Testis (tissue), 2 donors: ENCODE measurements around the gene FRMPD4.

ENCODE experiments used
- CTCF ChIP-seq, 3 experiments: fragments of 450-650 bp in 2 of 3; fragments of 200-600 bp in 1 of 3; sonication (generic) in 1 of 3; IDR thresholded peaks; one replicate each; pipeline ENCODE4 v1.5.1; 2016 to 2019; ENCODE audit warnings: antibody characterized with exemption in 3 of 3, mild to moderate bottlenecking in 2 of 3, moderate library complexity in 1 of 3
- POLR2A ChIP-seq: fragments of 450-650 bp; IDR thresholded peaks from one replicate; pipeline ENCODE4 v1.6.1; 2017; ENCODE audit warnings: antibody characterized with exemption, mild to moderate bottlenecking, moderate library complexity

GRCh38 chrX:12352922-12353321, 214.6 kb downstream of the FRMPD4 start:
- TF ChIP-seq POLR2A (no peak), CTCF (IDR thresholded peaks at IDR 0.05) (no peak)
